Astrocyte (in vitro differentiated cells and primary cell): Measurements from ENCODE around the gene AHDC1.

Experiments used
- EZH2 ChIP-seq: IDR thresholded peaks from 2 replicates; pipeline ENCODE4 v1.6.1; 2012; ENCODE audit warnings: mild to moderate bottlenecking, low read length, inconsistent platforms; ENCODE audit not compliant: insufficient read depth
- TF ChIP-seq, protein P1 (sequence below): IDR thresholded peaks from 2 replicates; pipeline ENCODE4 v1.5.1; 2011; ENCODE audit warnings: low read depth, mild to moderate bottlenecking, inconsistent platforms, low read length, moderate library complexity; ENCODE audit not compliant: insufficient read depth

DNA sequence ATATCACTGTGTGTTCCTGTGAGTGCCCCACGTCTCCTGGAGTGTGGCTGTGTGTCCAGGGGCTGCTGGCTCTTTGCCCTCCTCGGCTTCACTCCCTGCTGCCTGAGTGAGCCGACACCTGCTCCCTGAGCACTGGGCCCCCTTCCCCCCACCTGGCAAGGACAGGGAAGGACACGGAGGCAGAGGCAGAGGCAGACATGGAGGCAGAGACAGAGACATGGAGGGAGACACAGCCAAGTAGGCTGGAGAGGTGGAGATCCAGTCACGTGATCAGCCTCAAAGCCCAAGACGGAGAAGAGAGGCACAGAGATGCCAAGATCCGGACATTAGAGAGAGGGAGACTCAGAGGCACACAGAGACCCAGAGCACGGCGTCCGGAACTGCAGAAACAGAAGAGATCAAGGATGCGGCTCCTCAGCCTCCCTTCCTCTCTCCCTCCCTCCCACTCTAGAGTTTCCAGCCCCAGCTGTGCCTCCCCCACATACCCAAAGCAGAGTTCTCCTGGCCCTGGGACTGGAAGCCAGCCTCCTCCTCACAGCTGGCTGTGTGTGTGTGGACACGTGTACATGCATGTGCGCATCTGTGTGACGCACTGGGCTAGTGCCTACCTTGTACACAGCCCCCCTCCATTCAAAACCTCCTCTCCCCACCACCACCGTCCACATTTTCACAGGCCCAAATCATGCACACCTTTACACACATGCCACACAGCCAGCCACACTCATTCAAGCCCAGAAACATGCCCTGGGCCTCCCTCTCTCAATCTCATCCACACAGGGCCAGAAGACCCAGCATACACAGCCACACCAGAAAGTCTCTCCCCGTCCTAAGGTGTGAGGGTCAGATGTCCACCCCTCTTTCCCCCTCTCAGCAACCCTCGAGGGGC, 74.9 kb downstream of the AHDC1 start:
- TF ChIP-seq, protein P1, sequence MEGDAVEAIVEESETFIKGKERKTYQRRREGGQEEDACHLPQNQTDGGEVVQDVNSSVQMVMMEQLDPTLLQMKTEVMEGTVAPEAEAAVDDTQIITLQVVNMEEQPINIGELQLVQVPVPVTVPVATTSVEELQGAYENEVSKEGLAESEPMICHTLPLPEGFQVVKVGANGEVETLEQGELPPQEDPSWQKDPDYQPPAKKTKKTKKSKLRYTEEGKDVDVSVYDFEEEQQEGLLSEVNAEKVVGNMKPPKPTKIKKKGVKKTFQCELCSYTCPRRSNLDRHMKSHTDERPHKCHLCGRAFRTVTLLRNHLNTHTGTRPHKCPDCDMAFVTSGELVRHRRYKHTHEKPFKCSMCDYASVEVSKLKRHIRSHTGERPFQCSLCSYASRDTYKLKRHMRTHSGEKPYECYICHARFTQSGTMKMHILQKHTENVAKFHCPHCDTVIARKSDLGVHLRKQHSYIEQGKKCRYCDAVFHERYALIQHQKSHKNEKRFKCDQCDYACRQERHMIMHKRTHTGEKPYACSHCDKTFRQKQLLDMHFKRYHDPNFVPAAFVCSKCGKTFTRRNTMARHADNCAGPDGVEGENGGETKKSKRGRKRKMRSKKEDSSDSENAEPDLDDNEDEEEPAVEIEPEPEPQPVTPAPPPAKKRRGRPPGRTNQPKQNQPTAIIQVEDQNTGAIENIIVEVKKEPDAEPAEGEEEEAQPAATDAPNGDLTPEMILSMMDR: no peak
- TF ChIP-seq EZH2: no peak
